Erythroblast (primary cell): ENCODE results near the gene ZSCAN20.

ENCODE experiments used
- DNase-seq, 2 experiments: peaks; one replicate each; lab custom pipeline; 2025; lab: John Stamatoyannopoulos, UW
- GATA1 ChIP-seq: IDR thresholded peaks from 2 replicates; pipeline ENCODE4 v1.6.1; 2011; ENCODE audit warnings: low read depth, mild to moderate bottlenecking, control low read depth, low read length, moderate library complexity
- POLR2A ChIP-seq: IDR thresholded peaks from 2 replicates; pipeline ENCODE4 v1.6.1; 2011; ENCODE audit warnings: mild to moderate bottlenecking, low read length

ZSCAN20 gene

GRCh38 chr1:33436557-33437285 lies 35.7 kb upstream of the ZSCAN20 start:
- no peak for DNase-seq
- no peak for TF ChIP-seq GATA1
- TF ChIP-seq POLR2A = no peak

- no peak for TF ChIP-seq GATA1
- no peak for TF ChIP-seq POLR2A
- no peak for DNase-seq
Observed at GRCh38 chr1:33438364-33439160, 33.9 kb upstream of the ZSCAN20 start.

- TF ChIP-seq GATA1 (no peak), POLR2A (no peak)
- no peak for DNase-seq
Observed at GRCh38 chr1:33439662-33440061, 32.8 kb upstream of the ZSCAN20 start.

DNA sequence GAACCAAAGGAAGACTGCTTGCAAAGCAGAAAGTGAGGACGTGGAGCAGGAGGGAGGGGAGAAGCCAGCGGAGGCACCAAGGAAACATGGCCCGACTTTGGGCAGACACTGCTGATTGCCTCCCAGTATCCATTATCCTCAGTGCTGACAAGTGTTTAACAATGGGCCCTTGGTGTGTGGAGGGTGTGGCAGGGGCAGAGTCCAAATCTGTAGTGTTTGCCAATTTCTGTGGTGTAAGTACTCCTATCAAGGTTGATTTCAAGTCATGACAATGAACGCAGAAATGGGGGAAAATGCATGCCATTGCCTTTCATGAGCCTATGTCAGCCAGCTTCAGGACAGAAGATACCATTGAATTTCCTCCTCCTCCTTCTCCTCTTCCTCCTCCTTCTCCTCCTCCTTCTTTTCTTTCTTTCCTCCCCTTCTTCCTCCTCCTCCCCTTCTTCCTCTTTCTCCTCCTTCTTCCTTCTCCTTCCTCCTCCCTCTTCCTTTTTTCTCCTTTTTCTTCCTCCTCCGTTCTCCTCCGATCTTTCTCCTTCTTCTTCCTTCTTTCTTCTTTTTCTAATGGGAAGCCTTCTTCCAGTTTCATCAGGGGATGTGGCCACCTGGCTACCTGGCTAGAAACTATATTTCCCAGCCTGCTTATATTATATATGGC lies 31.2 kb upstream of the ZSCAN20 start:
- no peak for DNase-seq
- TF ChIP-seq GATA1 (no peak), POLR2A (no peak)

DNA sequence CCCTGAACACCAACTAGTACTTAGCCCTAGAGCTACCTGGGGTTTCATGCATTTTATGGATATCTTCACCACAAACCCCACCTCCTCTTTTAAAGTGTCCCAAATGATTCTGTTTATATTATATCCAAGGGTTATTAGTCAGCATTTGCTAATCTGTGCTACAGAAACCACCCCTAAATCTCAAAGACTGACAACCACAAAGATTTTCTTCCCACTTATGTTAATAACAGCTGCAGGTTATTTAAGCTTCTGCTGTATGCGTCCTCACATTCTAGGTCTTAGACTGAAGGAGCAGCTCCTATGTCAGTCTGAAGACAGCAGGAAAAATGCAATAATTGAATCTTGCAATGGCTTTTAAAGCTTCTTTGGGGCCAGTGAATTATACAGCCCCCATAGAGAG lies 30.3 kb upstream of the ZSCAN20 start:
- no peak for TF ChIP-seq GATA1
- TF ChIP-seq POLR2A = no peak
- no peak for DNase-seq

- TF ChIP-seq POLR2A (no peak), GATA1 (no peak)
- no peak for DNase-seq
Observed at GRCh38 chr1:33443080-33443704, 29.3 kb upstream of the ZSCAN20 start.

DNA sequence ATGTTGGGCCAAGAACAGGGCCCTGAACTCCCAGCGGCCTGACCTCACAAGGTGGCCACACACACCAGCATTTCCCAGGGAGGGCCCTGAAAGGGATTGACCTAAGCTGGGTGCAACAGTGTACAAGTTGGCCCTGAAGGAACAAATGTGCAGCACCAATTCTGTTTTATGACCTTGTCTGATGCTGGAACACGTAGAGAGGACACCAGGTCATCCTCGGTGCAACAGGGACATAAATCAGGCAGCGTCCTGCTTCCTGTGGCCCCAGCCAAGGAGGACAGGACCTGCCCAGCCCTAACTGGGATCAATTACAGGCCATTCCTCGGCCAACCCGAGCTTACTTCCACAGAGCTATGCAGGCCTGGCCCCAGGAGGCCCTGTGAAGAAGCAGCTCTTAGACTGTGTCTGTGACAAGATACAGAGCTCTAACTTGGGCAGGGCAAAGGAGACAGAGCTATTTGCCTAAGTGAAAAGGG lies 28.7 kb upstream of the ZSCAN20 start:
- no peak for TF ChIP-seq GATA1
- TF ChIP-seq POLR2A = no peak
- DNase-seq = no peak

- TF ChIP-seq POLR2A (no peak), GATA1 (no peak)
- no peak for DNase-seq
Observed at GRCh38 chr1:33445108-33445507, 27.3 kb upstream of the ZSCAN20 start.

DNA sequence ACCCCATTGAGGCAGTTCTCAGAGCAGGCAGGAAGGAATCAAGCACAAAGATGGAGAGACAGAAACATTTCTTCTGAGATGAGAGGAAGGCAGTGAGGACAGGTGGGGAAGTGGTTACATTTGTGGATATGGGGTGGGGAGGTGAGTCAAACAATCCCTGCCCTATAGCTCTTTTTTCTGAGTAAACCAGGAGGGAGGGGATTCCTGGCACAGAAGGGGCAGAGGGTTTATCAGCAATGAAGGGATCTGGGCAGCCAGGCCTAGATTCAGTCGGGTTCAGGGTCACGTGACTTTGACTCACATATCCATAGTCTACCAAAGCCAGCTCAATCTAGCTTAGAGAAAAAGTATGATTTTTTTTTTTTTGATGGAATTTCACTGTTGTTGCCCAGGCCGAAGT lies 25.9 kb upstream of the ZSCAN20 start:
- no peak for DNase-seq
- TF ChIP-seq POLR2A (no peak), GATA1 (no peak)

DNA sequence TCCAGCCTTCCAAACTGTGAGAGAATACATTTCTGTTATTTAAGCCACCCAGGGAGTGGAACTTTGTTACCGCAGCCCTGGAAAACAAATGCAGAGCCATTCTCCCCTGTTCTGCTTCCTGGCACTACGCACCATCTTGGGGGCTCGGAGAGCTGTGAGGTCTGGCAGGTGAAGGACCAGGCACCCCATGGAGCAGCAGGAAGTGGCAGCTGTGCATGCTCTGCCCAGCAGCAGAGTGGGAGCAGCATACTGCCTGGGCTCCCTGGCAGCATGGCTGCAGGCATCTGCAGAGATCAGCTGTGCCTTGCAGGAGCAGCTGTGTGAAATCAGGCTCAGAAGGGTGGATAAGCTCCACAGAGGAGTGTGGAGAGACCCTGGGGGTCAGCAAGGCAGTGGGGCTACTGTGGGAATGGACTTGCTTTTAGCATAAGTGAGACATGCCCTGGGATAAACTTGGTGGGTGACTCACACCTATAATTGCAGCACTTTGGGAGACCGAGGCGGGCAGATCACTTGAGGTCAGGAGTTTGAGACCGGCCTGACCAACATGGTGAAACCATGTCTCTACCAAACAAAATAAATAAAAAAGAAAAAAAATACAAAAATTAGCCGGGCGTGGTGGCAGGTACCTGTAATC lies 17.7 kb upstream of the ZSCAN20 start:
- DNase-seq = no peak
- no peak for TF ChIP-seq GATA1
- TF ChIP-seq POLR2A = no peak

GRCh38 chr1:33455539-33456501 lies 16.6 kb upstream of the ZSCAN20 start:
- peak; percentile 45 to 49 for DNase-seq
- TF ChIP-seq GATA1 = no peak
- TF ChIP-seq POLR2A = no peak

DNA sequence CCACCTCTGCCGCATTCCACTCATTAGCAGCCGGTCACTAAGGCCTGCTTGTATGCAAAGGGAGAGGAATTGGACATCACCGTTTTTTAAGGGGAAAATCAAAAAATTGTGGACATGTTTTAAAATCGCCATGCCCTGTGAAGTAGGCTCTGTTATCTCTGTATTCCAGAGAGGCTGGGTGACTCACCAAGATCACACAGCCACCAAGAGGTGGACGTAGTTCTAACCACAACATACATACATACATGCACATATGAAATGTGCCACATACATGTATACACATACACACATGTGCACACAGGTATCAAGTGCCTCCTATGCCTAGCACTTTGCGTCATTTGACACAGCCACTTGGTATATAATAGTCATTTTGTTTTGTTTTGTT lies 16.0 kb upstream of the ZSCAN20 start:
- peak; percentile 26 for DNase-seq
- no peak for TF ChIP-seq GATA1
- TF ChIP-seq POLR2A = no peak
